ENCODE measurements around the gene TAF5L.

GRCh38 chr1:229553621-229554130, 72.2 kb downstream of the TAF5L start:
- TF ChIP-seq CTCF (IDR thresholded peaks at IDR 0.05 in 8 of 11, conservative IDR thresholded peaks at IDR 0.05 in 3 of 11) (no peak), POLR2AphosphoS5 (IDR thresholded peaks at IDR 0.05) (no peak)

Measured in spleen (tissue), 7 donors.